ENCODE data around the gene SLC25A21. TPM values are rescaled to one million over a fixed set of nuclear protein-coding genes. Genes with fewer than 3 reads are reported as not detected.
"Not testable (repeated sequence)": the region's sequence is repeated elsewhere in the genome, so short reads cannot be mapped to it uniquely, and the experiment has no call there.

The SLC25A21 gene
- total RNA-seq, 2 donors from 2014 or later, result not detected

- H3K4me3 Mint-ChIP-seq, result no peak overlapping the region
- H3K36me3 Mint-ChIP-seq (ENCODE audit: low read depth), result no peaks in the 10 kb centered on the region
- H3K9me3 Mint-ChIP-seq, result no peaks in the 10 kb centered on the region
- no peak for ATAC-seq (replicated peaks)
- H3K27me3 Mint-ChIP-seq, result no peaks in the 10 kb centered on the region
- no peaks in the 10 kb centered on the region for H3K4me1 Mint-ChIP-seq
- no peak overlapping the region for H3K27ac Mint-ChIP-seq
Measured at GRCh38 chr14:36996857-36997590, 175.4 kb downstream of the SLC25A21 start.

DNA sequence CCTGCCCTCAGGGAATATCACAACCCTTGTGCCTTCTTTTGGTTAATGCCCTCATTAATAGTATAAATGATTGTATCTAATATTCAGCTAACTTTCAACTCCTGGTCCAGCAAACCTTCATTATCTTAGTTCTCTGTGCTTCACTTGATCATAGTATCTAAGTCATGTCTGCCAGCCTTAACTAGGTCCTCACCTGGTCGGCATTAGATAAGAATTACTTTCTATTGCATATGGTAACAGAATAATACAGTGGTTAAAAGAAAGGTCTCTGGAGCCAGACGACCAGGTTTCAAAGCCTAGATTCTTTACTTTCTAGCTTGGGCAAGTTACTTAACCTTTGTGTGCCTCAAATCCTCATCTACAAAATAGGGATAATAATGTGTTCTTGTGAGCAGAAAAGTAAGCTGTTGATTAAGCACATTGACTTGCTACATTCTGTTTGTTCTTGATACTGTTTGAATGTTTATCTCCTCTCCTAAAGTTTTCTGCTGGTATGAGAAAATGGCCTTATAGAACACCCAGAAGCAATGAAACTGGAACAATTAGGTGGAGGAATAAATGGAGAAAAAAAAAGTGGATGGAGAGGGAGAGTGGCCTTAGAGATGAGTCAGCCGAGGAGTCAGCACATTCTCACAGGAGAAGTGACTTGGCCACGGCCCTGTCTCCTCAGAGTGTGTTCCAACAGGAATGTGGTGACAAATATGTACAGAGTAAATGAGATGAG, 176.1 kb downstream of the SLC25A21 start:
- no peak for ATAC-seq (replicated peaks)
- Mint-ChIP-seq H3K4me1 (no peaks in the 10 kb centered on the region), H3K4me3 (no peak overlapping the region), H3K27me3 (no peaks in the 10 kb centered on the region), H3K9me3 (no peaks in the 10 kb centered on the region), H3K36me3 (ENCODE audit: low read depth) (no peaks in the 10 kb centered on the region), H3K27ac (no peak overlapping the region)

DNA sequence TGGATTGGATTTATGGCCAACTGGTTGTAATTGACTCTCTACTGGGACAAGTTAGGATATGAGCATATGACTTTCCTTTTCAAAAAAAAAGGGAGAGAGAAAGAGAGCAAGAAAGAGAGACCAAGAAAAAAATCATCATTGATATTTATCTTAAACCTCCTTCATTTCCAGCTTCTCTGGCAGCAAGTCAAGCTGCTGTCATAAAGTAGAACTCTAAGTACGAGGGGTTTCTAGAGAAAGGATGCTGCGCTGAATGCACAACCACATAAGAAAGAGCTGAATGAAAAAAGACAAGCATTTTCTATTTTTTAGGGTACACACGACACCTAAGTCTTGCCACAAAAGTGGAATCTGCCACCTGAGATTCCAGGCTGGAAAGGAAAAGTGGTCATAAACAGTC, 182.6 kb downstream of the SLC25A21 start:
- ATAC-seq (replicated peaks), result no peak
- Mint-ChIP-seq H3K9me3 (no peaks in the 10 kb centered on the region), H3K27me3 (no peaks in the 10 kb centered on the region), H3K27ac (no peak overlapping the region), H3K36me3 (ENCODE audit: low read depth) (no peaks in the 10 kb centered on the region), H3K4me3 (no peak overlapping the region), H3K4me1 (no peaks in the 10 kb centered on the region)

DNA sequence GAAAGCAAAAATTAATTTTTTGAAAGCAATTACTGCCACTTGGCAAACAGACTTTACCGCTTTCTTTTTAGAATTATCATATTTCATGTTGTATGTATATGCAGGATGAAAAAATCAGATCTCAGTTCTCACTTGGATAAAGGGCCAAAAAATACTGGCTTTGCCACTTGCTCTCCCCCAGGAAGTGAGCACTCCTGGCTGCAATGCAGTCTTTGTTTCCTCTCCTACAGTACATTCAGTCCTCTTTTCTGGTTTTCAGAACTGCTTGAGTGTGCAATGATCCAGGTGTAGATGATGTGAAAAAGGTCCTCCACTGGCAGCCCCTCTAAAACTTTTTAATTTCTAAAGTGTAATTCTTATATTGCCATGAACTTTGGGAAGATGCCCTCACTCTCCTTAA, 183.4 kb downstream of the SLC25A21 start:
- H3K27me3 Mint-ChIP-seq, result no peaks in the 10 kb centered on the region
- no peak overlapping the region for H3K27ac Mint-ChIP-seq
- no peak for ATAC-seq (replicated peaks)
- H3K4me1 Mint-ChIP-seq, result no peaks in the 10 kb centered on the region
- H3K9me3 Mint-ChIP-seq, result no peaks in the 10 kb centered on the region
- no peaks in the 10 kb centered on the region for H3K36me3 Mint-ChIP-seq (ENCODE audit: low read depth)
- no peak overlapping the region for H3K4me3 Mint-ChIP-seq

GRCh38 chr14:36988568-36988967, 183.8 kb downstream of the SLC25A21 start:
- no peaks in the 10 kb centered on the region for H3K4me1 Mint-ChIP-seq
- no peaks in the 10 kb centered on the region for H3K27me3 Mint-ChIP-seq
- no peak overlapping the region for H3K4me3 Mint-ChIP-seq
- ATAC-seq (replicated peaks), result no peak
- no peaks in the 10 kb centered on the region for H3K9me3 Mint-ChIP-seq
- H3K27ac Mint-ChIP-seq, result no peak overlapping the region
- no peaks in the 10 kb centered on the region for H3K36me3 Mint-ChIP-seq (ENCODE audit: low read depth)

DNA sequence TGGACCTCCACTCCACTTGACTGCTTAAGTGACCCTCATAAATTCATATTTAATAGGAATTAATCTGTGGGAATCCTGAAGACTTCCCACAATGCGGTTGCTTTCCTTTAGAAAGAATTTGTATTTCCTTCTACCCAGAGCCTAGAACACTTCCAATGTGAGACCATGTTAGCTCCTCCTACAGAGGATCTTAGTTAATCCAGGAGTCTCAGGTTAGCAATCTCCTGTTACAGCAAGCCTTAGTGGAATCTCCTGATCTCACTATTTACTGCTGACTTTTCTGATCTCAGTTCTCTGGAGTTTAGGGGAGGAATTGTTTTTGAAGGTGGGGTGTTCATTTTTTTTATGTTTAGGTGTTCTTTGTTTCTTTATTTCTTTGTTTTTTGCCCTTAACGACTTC, 186.0 kb downstream of the SLC25A21 start:
- no peaks in the 10 kb centered on the region for H3K36me3 Mint-ChIP-seq (ENCODE audit: low read depth)
- no peaks in the 10 kb centered on the region for H3K27me3 Mint-ChIP-seq
- ATAC-seq (replicated peaks), result no peak
- no peak overlapping the region for H3K27ac Mint-ChIP-seq
- no peaks in the 10 kb centered on the region for H3K9me3 Mint-ChIP-seq
- H3K4me3 Mint-ChIP-seq, result no peak overlapping the region
- H3K4me1 Mint-ChIP-seq, result no peaks in the 10 kb centered on the region

DNA sequence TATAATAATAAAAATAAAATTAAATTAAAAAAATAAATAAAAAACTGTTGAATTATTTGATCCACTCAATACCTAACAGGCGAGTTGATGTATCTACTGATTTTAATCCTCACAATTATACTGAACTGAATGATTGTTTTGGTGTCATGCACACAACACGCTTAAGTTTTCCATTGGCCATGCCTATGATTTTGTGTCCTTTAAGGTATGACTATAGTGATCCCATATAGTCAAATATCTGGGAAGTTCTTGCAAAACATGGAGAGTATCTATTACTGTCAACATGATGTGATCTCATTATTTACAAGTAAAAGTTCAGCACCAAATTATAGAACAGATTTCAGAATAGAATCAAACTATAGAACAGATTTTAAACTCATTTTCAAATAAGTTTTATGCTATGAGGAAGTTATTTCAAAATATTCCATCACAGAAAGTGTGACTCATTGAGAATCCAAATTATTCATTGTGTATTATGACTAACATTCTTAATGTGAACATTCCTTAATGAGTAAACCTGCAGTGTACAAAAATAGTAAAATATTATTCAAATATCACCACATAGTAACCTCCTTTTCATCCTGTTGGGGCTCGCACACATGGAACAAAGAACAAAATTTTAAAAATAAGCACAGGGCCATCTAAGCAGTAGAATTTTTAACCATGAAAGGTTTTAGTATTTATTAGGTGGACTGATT, 190.4 kb downstream of the SLC25A21 start:
- Mint-ChIP-seq H3K27me3 (no peaks in the 10 kb centered on the region), H3K4me1 (no peaks in the 10 kb centered on the region), H3K36me3 (ENCODE audit: low read depth) (no peaks in the 10 kb centered on the region), H3K27ac (no peak overlapping the region), H3K9me3 (no peaks in the 10 kb centered on the region), H3K4me3 (no peak overlapping the region)
- no peak for ATAC-seq (replicated peaks)

GRCh38 chr14:36980413-36980812, 192.0 kb downstream of the SLC25A21 start:
- not testable (repeated sequence) for H3K27me3 Mint-ChIP-seq; H3K27ac Mint-ChIP-seq; H3K4me3 Mint-ChIP-seq; ATAC-seq (replicated peaks); H3K9me3 Mint-ChIP-seq; H3K4me1 Mint-ChIP-seq; H3K36me3 Mint-ChIP-seq (ENCODE audit: low read depth)

DNA sequence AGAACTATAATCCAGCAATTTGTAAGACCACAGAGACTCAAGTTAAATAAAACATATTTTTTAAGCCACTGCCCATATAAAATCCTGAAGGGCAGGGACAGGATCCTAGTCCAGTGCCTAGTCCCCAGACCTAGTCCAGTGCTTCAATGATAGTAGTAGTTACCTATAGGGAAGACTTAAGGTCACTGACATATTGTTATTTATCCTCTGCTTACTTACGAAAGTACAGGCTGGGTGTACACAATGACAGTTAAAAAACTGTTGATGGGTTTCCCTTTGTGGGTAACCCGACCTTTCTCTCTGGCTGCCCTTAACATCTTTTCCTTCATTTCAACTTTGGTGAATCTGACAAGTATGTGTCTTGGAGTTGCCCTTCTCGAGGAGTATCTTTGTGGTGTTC, 192.5 kb downstream of the SLC25A21 start:
- ATAC-seq (replicated peaks), result no peak
- H3K27ac Mint-ChIP-seq, result no peak overlapping the region
- no peaks in the 10 kb centered on the region for H3K4me1 Mint-ChIP-seq
- no peaks in the 10 kb centered on the region for H3K9me3 Mint-ChIP-seq
- H3K36me3 Mint-ChIP-seq (ENCODE audit: low read depth), result no peaks in the 10 kb centered on the region
- no peaks in the 10 kb centered on the region for H3K27me3 Mint-ChIP-seq
- H3K4me3 Mint-ChIP-seq, result no peak overlapping the region

DNA sequence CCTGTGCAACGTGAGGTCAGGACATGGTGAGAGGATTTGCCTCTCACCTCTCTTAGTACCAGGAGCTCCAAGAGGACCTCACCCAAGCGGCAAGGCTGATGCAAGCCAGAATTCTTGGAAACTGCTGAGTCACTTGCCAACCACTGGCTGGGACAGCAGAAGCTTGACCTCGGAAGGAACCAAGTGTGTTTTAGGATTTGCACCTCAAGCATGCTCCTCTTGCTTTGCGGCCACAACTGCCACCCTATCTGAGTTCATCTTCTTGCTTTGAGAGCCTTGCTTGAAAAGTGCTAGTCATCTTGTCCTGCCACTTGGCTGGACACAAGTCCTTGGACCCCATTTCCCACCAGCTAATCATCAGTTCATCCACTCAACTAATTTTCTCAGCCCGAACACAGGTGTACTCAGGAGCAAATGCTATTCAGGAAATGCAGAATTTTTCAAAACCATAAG, 195.8 kb downstream of the SLC25A21 start:
- H3K27ac Mint-ChIP-seq, result no peak overlapping the region
- no peak overlapping the region for H3K4me3 Mint-ChIP-seq
- no peaks in the 10 kb centered on the region for H3K9me3 Mint-ChIP-seq
- no peaks in the 10 kb centered on the region for H3K36me3 Mint-ChIP-seq (ENCODE audit: low read depth)
- no peaks in the 10 kb centered on the region for H3K27me3 Mint-ChIP-seq
- no peaks in the 10 kb centered on the region for H3K4me1 Mint-ChIP-seq
- no peak for ATAC-seq (replicated peaks)

DNA sequence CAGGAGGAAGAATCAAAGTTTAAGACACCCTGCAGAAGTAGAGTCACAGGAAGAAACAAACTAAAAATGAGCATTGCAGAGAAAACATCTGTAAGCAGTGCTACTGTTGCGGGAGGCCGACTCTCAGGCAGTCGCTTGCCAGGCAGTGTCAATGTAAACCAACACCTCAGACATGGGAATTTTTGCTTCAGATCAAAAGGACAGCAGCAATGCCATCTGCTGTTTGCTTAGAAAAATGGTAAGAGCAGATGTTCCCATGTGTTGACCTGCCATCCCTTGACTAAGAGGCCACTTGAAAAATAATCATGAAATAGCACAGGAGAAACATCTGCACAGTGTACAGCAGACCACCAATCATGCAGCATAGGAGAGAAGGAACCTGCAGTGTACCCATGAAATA, 196.6 kb downstream of the SLC25A21 start:
- H3K4me1 Mint-ChIP-seq, result no peaks in the 10 kb centered on the region
- H3K36me3 Mint-ChIP-seq (ENCODE audit: low read depth), result no peaks in the 10 kb centered on the region

DNA sequence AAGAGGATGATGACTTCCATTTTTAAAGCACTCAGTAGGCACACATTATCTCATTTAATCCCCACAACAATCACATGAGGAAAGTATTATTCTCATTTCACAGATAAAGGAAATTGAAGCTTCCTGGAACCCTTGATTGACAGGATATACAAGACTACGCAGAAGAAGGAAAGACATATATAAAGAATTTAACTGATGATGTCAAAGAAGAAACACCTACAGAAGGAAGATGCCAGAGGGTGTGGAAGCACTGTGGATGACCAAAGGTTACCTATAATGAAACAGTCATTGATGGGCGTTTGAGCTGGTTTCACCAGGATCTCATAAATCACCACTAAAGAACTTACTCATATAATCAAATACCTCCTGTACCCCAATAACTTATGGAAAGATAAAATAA, 197.4 kb downstream of the SLC25A21 start:
- Mint-ChIP-seq H3K36me3 (ENCODE audit: low read depth) (no peaks in the 10 kb centered on the region), H3K27me3 (no peaks in the 10 kb centered on the region), H3K4me1 (no peaks in the 10 kb centered on the region), H3K4me3 (no peak overlapping the region), H3K27ac (no peak overlapping the region), H3K9me3 (no peaks in the 10 kb centered on the region)
- no peak for ATAC-seq (replicated peaks)

More for the DNA sequence above, 196.6 kb downstream of the SLC25A21 start:
- Mint-ChIP-seq H3K27me3 (no peaks in the 10 kb centered on the region), H3K4me3 (no peak overlapping the region), H3K27ac (no peak overlapping the region), H3K9me3 (no peaks in the 10 kb centered on the region)
- no peak for ATAC-seq (replicated peaks)

DNA sequence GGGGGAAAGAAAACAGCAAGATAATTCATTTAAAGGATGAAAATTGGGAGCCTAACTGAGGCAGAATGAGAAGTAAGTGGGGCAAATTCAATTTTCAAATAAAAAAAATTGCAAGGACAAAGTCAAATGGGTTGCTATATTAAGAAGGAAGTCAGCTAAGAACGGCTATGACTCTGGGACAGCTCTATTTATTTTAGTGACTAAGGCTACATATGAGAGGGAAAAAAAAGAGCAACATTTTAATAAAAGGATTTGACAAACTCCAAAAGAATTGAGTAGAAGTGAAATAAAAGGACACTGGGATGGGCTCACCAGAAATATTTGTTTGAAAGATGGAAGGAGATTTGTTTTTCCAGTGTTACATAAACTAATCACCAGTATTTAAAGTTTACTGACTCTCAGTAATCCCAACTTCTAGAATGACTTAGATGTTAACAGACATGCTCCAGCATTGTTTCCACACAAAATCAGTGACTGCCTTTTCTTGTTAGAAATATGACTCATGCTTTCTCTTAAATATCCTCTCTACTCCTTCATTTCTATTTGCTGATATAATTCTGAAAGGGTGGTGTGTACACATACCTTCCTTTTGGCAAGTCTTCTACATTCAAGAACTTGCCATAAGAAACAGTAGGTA, 198.5 kb downstream of the SLC25A21 start:
- H3K4me3 Mint-ChIP-seq, result no peak overlapping the region
- no peaks in the 10 kb centered on the region for H3K27me3 Mint-ChIP-seq
- no peak for ATAC-seq (replicated peaks)
- H3K27ac Mint-ChIP-seq, result no peak overlapping the region
- H3K36me3 Mint-ChIP-seq (ENCODE audit: low read depth), result no peaks in the 10 kb centered on the region
- H3K9me3 Mint-ChIP-seq, result no peaks in the 10 kb centered on the region
- H3K4me1 Mint-ChIP-seq, result no peaks in the 10 kb centered on the region

DNA sequence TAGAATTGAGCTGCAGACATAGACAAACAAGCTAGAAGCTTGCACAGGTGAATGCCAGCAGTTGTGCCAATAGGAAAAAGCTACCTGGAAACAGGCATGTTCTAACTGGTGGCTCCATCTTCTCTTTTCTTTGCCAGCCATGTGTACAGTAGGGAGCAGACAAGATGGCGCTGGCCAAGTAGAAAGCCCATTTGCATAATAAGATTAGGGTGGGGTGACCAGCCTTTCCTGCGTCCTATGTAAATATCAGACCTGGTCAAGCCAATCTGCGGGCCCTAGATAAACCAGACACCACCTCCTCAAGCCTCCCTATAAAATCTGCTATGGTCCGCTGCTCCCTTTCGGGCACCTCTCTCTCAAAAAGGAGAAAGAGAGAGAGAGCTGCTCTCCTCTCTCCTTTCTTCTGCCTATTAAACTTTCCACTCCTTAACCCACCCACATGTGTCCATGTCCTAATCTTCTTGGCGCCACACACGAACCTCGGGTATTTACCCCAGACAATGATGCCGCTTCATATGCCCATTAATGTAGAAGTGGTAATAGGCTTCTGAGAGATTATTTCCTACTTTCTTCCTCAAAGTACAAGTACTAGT, 201.0 kb downstream of the SLC25A21 start:
- Mint-ChIP-seq H3K9me3 (peaks cover 3% of the 10 kb centered on the region), H3K4me3 (no peak overlapping the region)

More for the DNA sequence above, 201.0 kb downstream of the SLC25A21 start:
- Mint-ChIP-seq H3K4me1 (no peaks in the 10 kb centered on the region), H3K36me3 (ENCODE audit: low read depth) (no peaks in the 10 kb centered on the region), H3K27ac (no peak overlapping the region), H3K27me3 (no peaks in the 10 kb centered on the region)
- no peak for ATAC-seq (replicated peaks)

All from activated T-helper 17 cell treated with anti-CD3 and anti-CD28 coated beads, Interleukin-2, amount 50 U/mL, for 72 hours (primary cell).